GM19238 (cell line): ENCODE data around the gene OPRM1.
"Not testable (repeated sequence)": the region's sequence is repeated elsewhere in the genome, so short reads cannot be mapped to it uniquely, and the experiment has no call there.

Experiments
- DNase-seq: peaks from one replicate; pipeline ENCODE4 v3.0.0; 2011; ENCODE audit warnings: low spot score; ENCODE audit not compliant: insufficient read length

The OPRM1 gene

DNA sequence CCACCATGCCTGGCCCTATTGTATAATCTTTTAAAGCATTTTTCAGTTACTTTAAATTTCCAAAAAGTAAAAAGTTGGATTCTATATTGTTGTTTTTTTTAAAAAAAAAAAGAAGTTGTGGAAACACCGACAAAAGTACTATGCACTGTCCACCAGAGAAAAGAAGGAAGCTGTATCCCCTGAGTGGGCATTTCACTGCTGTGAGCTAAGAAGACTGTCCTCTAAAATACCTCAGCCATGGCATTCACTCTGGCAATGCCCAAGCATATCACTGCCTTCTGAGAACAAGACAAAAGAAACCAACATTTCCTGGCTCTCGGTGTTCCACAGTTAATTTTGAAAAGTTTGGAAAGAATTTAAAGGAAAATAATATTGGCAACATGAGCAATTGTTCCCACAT, 199.8 kb downstream of the OPRM1 start:
- DNase-seq = no peak

DNA sequence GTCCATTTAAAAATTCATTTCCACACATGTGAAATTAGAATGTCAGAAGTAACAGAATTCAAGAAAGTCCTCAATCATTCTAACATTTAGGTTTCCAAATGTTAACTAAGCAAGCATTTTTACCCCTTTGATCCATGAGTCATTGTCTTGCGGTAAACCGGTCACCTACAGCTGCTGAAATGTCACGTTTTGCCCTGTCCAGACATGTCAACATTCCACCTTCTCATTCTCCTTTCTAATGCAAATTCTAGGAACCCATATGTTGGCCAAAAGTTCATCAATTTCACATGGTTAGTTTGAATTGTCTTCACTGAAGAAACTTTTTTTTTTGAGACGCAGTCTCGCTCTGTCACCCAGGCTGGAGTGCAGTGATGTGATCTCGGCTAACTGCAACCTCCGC, 200.4 kb downstream of the OPRM1 start:
- no peak for DNase-seq

DNA sequence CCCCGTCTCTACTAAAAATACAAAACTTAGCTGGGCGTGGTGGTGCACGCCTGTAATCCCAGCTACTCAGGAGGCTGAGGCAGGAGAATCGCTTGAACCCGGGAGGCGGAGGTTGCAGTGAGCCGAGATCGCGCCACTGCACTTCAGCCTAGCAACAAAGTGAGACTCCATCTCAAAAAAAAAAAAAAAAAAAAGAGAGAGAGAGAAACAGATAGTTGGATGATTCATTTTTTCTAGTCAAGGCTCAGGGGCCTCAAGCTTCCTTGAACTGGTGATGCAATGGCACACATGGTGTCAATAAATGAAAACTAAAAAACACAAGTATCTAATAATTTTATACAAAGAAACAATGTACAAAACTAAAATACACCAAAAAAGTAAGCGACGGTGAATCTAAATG, 202.0 kb downstream of the OPRM1 start:
- DNase-seq = not testable (repeated sequence)

DNA sequence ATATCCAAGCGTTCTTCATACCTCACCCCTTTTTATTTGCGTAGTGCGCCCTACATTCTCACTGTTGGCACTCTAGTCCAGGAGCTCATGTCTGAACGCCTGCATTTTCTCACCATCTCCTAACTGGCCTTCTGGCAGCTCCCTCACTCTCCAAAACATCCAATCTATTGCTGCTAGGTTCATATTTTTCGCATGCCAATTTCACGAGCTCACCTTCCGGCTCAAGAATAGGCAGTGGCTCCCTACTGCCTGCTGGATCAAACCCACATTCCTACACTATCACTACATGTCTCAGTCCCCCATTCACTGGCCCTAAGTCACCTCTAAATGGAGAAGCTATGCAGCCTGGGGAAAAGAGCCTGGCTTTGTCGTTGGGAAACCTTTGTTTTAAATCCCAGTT, 202.5 kb downstream of the OPRM1 start:
- no peak for DNase-seq

DNA sequence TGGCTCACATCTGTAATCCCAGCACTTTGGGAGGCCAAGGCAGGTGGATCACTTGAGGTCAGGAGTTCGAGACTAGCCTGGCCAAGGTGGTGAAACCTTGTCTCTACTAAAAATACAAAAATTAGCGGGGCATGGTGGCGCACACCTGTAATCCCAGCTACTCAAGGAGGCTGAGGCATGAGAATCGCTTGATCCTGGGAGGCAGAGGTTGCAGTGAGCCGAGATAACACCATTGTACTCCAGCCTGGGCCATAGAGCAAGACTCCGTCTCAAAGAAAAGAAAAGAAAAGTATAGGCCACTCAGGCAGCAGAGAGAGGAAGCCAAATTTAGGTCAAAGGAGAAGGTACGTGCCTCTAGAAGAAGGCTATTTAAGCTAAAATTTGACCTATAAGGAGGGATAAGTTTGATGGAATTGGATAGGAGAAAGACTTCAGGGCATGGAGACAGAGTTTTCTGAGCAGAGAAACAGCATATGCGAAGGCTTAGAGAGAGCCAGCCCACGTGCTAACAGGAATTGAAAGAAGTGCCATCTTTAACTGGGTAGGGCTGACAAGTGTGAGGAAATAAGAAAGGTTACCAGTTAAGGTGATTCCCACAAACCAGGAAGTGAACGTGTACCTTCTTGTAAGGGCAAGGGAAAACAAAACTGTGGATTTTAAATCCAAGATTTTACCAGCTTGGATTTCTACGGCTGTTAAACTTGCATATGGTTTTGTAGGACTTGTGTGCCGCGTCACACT, 203.7 kb downstream of the OPRM1 start:
- no peak for DNase-seq

DNA sequence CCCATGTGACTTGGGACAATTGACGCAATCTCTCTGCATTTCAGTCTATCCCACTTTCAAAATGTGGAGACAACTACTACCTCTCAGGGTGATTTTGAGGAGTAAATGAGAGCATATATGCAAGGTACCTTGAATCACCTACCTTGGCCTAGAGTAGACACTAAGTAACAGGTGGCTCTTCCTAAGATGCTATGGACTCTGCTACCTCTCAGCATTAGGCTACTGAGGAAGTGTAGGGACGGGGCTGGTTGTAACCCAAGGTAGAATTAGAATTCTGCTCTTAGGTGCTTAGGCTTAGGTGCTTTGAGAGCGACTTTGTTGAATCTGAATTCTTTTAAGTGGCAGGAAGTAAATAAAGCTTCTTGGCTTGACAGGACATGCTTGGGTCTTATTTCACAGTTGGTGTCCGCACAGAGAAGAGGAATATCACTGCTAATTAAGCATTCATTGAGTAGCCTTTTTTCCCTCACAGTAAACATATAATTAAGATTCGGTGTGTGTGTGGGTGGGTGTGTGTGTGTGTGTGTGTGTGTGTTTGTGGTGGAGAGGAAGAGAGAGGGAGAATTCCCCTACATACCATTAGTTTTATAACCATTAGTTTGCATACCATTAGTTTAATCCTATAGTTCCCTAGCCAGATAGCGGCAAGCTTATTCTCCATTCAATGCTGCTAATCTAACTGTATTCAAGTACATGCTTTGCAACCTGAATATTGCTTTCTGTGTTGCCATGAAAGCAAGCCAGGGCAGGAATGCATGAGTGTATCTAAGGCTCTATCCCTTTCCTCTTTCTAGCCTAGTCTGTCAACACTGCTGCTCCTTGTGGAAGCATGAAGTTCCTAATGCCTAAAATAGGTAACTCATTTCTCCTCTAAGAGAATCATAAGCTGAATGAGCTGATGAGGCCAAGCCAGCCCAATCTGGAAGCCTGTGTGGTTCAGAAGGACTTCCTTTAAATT, 205.0 kb downstream of the OPRM1 start:
- no peak for DNase-seq

DNA sequence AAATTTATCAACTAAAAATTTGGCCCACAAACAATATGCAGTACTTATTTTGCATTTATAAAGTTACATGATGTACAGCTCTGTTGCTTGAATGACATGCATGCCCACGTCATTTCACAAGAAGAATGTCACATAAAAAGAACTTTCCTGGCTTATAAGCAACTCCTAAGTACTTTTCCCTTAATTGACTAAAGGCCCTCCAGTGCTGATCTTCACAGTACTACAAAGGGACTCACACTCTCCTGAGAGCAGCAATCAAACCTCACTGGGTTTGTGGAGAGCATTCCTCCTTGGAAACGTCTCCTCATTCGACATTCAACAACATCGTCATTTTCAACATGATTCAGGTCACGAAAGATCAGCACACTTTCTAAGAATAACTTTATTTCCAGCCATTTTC, 206.5 kb downstream of the OPRM1 start:
- DNase-seq = no peak

DNA sequence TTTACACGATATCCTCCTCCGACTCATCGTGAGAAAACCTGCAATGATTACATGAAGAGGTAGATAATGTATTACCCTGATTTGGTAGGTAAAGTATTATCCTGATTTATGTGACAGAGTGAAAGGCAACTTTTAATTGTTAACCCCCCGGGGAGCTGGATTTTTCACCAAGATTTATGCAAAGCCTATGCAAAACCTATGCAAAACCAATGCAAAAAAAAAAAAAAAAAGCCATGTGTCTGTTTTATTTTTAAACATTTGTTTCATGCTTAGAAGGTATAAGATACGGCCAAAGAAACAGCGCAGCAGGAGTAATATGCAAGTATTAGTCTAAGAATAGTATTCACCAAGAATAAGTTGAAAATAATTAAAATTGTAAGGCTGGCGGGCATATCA, 207.7 kb downstream of the OPRM1 start:
- no peak for DNase-seq

DNA sequence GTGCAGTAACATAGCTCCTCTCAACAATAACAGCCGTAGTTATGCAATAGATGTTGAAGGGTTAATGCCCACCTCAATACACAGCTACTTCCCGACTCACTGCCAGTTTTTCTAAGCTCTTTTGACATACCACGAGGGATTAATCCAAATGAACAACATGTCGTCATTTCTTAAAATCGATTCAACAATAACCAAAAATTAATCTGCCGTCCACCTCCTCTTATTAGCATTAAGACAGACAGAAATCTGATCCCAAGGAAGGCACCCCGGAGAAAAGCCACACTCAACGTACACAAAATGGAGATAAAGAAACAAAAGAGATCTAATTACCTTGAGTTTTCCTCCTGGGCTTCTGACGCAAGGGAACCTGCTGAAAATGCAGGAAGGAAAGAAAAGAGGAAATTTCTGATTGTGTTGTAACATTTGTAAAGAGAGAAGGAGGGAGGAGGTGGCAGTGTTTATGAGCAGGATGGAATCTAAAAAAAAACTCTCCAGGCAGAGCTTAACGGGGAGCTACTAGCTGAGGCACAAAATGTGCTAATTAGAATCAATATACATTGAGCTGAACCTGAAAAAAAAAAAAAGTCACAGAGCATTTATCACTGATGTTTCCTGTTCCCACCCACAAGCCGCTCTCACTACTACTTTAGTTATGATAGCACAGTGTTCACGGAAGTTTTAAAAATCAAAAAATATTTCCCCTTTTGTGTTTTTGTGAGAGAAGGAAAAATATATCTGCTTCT, 208.2 kb downstream of the OPRM1 start:
- no peak for DNase-seq

DNA sequence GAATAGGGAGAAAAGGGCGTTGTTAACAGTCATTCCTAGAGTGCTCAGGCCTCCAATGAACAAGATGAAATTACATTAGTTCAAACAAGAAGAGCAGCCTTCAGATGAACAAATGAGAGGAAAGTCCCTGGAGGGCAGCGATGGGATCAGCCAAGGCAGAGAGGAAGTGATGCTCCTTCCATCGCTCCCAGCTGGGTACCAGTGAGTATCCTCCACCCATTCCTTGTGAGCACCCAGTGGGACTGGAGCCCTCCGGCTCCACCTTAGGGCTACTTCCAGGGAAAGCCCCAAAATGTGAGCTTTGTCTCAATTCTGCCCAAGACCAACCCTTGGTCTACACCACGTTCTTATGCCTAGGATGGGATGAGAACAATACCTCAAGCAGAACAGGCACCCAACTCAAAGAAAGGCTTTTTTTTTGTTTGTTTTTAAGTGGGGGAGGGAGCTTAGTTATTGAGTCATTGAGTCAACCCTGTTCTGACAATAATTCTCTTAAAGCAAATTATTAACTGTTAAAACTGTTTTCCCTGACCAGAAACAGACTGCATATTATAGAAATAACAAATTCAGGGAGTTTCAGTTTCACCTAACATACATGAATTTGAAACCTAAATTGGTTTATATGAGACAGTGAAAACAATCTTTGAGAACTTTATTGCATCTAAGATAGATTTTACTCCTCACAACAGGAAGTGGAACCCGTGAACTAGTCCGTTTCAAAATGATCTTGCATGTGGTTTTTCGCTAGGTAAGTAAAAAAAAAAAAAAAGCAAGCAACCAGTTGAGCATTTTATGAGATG, 210.7 kb downstream of the OPRM1 start:
- DNase-seq = no peak

DNA sequence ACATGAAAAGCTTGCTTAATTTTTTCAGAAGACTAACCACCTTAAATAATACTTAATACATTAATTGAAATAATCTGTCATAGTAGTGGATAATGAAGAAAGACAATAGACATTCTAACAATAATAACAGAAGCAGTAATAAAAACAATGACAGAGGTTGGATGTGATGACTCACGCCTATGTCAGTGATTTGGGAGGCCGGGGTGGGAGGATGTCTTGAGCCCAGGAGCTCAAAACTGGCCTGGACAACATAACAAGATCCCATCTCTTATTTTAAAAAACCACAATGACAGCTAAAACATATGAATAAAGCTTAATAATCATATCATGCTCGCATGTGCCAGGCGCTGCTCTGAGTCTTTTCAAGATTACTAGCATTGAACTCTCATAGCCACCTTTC, 212.1 kb downstream of the OPRM1 start:
- no peak for DNase-seq

DNA sequence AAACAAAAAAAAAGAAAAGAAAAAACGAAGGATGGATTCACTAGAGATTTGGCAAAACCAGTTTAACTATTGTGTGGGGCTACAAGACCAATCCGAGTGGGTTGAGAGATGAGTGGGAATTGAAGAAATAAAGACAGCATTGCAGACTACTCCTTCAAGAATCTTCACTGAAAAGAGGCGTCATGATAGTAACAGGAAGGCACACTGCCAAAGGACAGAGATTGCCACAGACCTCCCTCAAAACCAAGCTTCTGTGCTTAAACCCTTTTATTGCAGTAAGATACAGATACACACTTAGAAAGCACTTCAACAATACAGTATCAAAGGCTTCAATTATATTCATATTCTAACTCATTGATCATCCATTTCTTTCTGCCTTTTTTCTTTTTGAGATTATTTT, 213.6 kb downstream of the OPRM1 start:
- no peak for DNase-seq

DNA sequence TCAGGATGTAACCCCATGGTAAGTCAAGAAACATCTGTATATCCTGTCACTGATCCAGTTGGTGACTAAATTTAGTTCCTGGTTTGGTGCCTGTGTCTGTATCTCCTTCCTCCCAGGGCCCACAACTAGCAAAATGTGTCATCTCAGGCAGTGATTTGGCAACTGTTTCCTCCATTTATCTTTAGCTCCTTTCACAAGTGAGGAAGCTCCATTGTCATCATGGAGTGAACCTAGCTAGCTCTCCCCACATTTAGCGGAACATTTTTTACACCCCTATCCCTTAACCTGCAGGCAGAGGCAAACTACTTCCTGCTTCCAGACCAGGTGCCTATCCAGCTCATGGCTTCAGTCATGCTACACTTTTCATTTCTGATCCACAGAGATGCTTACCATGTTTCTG, 218.0 kb downstream of the OPRM1 start:
- DNase-seq = no peak

DNA sequence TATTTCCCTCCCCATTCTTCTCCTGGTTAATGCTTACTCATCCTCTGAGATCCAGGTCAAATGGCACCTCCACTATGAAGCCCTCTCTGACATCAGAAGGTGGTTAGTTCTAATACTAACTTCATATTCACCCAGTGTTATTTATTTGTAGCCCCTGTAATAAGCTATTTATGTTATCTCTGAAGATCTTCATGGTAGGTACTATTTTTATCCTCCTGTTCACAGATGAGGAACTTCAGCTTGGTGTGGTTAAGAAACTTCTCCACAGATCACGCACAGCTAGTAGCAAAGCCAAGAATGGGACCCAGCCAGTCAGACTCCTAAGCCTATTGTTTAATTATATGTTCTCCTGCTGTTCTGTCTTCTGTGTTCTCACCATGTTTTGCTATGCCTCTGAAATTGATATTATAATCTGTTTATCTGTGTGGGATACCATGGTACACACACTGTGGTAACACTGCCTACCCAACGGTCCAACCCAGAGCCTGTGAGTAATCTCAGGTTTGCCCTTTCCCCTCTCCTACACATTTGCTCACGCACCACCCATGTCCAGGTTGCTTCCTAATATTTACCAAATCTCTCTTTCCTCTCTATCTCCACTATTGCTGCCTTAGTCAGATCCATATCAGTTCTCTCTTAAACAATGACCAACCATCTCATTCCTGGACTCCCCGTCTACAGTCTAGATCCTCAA, 219.2 kb downstream of the OPRM1 start:
- DNase-seq = no peak

DNA sequence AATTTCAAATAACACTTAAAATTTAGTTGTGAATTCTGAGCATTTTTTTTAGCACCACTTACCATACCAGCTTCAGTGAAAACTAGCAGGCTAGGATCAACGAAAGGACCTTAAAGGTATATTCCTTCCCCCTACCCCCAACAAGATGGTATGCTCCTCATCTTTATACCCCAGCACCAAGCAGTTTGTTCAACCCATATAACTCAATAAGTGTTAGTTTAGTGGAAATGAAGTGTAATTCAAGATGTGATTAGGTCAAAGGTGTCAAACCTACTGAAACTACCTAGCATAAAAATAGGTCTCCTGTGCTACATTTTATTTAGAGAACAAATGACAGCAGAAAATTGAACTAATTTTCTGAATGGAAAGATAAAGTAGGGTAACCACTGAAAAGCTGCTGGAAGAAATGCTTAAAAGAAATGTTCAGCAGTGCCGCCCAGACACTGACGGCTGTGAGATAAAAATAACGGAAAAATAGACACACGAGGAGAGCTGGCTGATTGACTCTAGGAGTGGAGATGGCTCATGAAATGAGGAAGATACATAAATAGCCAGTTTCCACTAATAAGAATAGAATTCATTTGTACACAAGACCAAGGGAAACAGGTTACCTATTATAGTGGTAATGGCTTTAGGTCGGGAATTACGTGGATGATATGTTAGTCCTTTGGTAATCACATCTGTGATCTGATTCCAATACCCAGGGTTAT, 222.8 kb downstream of the OPRM1 start:
- no peak for DNase-seq

DNA sequence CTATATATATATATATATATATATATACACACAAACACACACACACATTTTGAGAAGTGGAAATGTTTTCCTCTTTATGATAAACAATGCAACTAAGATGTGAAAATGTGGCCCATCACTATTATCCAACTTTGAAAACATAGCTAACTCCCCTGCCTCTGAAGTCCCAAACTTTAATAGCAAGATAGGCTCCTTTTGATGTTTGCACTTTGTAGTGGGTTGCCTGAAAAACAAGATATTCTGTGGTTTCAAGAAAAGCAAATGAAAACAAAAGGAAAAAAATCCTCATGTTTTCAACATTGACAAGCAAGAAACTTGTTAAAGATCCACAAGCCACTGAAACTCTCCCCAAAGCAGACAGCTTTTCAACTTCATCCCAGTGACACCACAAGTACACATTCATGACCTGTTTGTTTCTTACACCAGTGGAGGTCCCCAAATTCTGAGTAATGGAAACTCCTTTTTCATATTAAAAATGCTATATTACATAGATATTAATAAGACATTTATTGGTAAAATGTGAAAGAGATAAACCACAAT, 227.6 kb downstream of the OPRM1 start:
- DNase-seq = no peak

DNA sequence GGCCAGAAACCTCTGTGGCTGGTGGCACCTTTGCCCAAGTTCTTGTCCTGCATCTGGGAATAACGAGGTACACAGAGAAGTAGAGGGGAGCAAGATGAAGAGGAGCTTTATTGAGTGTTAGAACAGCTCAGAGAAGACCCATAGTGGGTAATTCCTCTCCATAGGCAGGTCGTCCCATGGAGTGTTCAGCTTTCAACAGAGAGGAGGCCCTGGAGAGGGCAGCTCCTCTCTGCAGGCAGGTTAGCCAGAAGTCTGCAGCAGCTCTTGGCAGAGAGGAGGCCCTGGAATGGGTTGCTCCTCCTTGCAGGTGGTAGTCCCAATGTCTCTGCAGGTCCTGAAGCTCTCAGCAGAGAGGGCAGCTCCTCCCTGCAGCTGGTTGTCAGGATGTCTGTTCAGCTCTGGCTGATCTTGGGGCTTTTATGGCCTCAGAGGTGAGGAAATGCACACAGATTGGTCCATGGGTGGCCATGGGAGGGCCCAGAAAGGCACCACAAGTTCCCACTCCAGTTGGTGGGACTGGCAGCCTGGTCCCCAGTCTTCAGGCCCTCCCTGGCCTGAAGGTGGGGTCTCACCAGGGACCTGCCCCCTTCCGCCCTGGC, 228.6 kb downstream of the OPRM1 start:
- no peak for DNase-seq

DNA sequence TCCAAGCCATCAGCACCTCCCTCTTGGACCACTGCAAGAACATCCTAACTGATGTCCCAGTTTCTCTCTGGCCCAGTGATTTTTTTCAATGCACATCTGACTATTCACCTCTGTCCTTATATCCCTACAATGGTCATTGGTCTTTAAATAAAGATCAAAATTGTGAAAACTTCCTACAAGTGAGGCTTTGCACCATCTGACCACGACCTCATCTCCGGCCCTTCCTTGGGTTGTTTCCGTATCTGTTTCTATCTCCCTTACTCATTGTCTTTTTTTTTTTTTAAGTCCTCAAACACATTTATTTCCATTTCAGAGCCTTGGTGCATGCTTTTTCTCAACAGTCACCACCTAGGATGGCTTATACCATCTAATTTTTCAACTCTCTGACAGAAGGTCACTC, 229.4 kb downstream of the OPRM1 start:
- no peak for DNase-seq

DNA sequence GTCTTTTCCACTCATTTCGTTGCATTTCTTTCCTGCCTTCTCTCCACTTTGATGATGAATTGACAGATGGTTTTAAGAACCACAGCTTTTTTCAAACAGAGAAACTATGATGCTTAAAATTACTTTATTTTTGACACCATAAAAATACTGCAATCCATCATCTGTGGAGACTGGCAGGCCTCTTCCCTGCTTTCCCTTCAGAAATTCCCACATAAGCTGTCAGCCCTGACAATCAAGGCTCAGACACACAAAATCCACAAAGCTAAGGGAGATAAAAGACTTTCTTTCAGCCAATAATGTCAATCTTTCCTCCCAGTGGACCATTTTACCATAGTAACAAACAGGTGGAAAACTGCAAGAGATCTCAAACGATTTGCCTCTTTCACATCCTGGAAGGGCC, 235.1 kb downstream of the OPRM1 start:
- no peak for DNase-seq
